ENCODE data around the gene PNPLA6.

GRCh38 chr19:7556696-7557315 lies 21.3 kb downstream of the PNPLA6 start:
- no peak for TF ChIP-seq CTCF (IDR thresholded peaks at IDR 0.05)
- TF ChIP-seq NFIC (IDR thresholded peaks at IDR 0.05; ENCODE audit: borderline replicate concordance): no peak
- no peak for TF ChIP-seq EP300 (IDR thresholded peaks at IDR 0.05; ENCODE audit: borderline replicate concordance in 1 of 2, low read depth in 1 of 2, low read length in 1 of 2)
- TF ChIP-seq TAF1 (IDR thresholded peaks at IDR 0.05; ENCODE audit: borderline replicate concordance, low read depth, low read length): no peak
